HG03439 (cell line): ENCODE data around the gene NFAM1.

Experiments used
- ATAC-seq: cut with Tn5 transposase; IDR thresholded peaks from one replicate; pipeline ENCODE4 v1.9.1; 2021; ENCODE audit warnings: mild to moderate bottlenecking, moderate library complexity; ENCODE audit not compliant: unreplicated experiment

Gene NFAM1

GRCh38 chr22:42416671-42417230 is 15.5 kb downstream of the NFAM1 start:
- no peak for ATAC-seq

GRCh38 chr22:42414565-42415303 is 17.5 kb downstream of the NFAM1 start:
- ATAC-seq: no peak

- ATAC-seq: no peak
Measured at GRCh38 chr22:42414021-42414420, 18.2 kb downstream of the NFAM1 start.

DNA sequence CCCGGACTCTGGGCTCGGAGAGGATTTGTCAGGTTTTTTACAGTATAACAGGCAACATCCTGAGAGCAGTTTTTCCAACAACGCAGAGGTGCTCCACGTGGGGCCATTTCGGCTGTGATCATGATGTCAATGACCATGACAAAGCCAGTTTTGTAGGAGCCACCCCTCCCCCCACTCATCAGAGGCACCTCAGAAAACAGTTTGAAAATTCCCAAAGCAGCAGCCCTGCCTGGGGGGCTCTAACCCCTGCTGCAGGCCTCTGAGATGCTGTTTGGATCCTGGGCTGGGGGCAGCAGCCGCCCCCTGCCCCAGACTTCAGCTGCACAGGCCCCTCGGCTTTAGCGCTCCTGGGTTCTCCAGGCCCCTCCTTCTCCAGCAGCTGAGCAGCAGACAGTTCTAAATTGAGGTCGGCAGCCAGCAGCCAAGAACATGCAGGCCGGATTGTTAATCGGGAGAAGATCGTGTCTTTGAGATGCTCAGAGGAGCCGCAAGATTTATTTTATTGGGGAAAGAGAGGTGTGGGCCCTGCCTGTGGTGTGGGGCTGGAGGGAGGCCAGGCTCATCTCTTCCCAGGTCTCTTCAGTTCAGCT is 19.4 kb downstream of the NFAM1 start:
- no peak for ATAC-seq

GRCh38 chr22:42410708-42411107 is 21.5 kb downstream of the NFAM1 start:
- no peak for ATAC-seq

GRCh38 chr22:42408810-42409529 is 23.2 kb downstream of the NFAM1 start:
- no peak for ATAC-seq

DNA sequence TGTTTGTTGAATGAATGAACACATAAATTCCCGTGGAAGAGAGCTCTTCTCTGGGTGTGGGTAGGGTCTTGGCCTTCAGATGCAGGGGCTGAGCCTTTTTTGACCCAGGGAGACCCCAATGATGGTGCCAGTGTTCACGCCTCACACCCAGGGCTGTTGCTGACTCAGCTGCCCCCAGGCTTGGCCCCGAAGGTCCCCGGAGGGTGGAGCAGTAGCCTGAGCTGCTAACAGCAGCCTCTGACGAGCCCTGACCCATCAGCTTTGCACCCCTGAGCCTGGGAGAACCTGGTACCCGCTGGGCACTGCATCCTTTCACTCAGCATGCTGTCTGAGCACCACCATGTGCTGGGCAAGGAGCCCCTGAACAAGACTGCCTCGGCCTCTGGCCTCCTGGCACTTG is 23.9 kb downstream of the NFAM1 start:
- ATAC-seq: no peak

- ATAC-seq: no peak
Measured at GRCh38 chr22:42404266-42404665, 27.9 kb downstream of the NFAM1 start.

DNA sequence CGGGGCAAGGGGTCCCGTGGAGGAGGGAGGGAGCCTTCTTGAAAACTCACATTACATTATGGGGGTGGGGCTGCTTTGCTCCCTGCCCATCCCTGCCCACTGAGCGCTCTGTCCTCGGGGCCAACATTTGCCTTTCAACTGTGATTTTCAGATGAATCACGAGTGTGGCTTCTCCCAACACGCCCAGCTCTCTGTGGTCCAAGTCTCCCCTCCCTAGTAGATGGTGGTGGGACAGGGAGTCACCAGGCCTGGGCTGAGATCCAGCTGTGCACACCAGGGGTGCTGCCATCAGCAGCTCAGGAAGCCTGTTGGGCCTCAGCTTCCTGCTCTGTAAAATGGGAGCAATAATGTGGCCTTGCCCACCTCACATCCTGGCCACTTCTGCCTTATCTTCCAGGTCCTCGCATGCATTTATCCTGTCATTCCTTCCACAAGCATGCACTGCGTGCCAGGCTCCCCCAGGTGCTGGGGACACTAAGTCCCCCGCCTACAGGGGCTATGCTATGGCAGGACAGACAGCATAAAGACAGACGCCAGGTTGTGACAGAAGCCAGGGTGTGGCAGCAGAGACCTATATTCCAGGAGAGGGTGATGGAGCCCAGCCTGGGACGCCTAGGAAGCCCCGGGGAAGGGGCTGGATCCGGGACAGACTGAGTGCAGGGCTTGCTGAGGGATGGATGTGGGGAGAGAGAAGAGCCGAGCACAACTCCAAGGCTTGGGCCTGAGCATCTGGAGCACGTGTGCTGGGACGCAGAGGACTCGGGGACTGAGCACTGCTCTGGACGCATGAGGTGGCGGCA is 30.5 kb downstream of the NFAM1 start:
- ATAC-seq: no peak

- ATAC-seq: no peak
Measured at GRCh38 chr22:42400811-42401534, 31.2 kb downstream of the NFAM1 start.

DNA sequence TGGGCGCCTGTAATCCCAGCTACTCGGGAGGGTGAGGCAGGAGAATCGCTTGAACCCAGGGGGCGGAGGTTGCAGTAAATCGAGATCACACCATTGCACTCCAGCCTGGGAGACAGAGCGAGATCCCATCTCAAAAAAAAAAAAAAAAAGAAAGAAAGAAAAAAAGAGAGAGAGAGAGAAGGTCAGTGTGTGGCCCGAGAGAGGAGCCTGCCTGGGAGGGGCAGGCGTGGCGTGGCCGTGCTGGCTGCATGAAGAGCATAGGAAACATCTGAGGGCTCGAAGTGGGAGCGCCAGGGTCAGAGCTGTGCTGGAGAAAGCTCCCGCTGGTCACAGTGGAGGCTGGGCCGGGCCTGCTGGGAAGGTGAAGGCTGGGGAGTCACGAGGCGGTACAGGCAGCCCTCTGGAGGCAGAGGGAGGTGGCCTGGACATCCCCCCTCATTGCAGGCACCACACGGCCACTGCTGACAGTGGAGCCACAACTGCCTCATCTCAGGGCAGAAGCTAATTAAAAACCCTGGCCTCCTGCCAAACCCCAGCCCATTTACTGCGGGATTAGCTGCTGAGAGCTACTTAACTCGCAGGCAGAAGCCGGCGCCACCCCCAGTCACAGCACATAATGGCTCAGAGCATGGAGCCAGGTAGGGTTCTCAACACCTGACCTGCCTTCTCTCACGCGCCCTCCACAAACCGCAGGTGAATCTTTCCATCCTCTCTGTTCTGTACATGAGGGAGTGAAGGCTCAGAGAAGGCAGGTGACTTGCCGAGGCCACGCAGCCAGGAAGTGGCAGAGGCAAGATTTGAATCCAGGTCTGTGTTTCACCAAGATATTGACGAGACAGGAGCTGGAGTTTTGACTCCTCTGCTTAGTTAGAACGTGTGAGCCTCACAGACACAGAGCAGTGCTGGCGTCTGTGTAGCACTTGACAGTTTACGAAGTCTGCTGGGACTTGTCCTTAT is 32.6 kb downstream of the NFAM1 start:
- ATAC-seq: no peak

- no peak for ATAC-seq
Measured at GRCh38 chr22:42397332-42398249, 34.6 kb downstream of the NFAM1 start.

GRCh38 chr22:42396621-42397331 is 35.4 kb downstream of the NFAM1 start:
- no peak for ATAC-seq

DNA sequence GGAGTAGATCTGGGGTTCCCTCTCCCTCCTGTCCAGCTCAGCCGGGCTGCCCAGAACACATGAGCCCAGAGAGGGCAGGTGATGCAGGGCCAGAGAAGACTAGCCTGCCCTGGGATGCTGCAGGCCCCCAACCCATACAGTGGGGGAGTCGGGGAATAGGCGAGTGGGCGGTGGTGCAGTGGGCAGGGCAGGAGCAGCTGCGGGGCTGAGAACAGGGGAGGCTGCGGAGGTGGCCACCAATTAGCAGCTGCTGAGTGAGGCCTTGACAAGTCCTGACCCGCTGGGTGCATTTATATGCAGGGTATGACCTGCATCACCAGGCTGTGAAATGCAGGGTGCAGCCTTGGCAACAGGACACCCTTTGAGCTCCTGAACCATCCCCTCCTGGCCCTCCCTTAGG is 43.1 kb downstream of the NFAM1 start:
- ATAC-seq: no peak

DNA sequence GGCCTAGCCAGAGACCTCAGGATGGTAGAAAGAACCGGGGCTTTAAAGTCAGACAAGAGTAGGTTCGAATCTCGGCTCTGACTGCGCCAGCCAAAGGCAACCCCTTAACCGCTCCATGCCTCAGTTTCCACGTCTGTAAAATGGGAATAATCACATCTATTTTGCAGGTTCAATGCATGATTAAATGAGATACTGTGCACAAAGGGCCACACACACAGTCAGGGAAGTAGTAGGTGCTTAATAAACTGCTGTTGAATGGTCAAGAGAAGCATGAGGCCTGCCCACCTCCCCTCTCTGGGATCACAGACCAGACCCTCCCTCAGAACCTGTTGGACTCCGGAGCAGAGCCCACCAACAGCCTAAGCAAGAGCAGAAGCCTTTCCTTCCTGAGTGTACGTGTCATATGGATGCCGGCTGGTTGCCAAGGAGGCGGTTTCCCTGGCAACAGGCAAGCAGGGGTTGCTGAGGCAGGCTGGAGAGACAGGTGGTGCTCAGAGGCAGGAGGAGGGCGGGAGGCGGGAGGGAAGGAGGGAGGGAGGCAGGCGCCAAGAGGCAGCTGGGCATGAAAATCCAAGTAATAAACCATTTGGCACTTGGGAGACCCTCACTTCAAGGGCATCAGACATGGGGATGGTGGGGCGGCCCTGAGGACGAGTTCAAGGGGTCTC is 43.9 kb downstream of the NFAM1 start:
- no peak for ATAC-seq

DNA sequence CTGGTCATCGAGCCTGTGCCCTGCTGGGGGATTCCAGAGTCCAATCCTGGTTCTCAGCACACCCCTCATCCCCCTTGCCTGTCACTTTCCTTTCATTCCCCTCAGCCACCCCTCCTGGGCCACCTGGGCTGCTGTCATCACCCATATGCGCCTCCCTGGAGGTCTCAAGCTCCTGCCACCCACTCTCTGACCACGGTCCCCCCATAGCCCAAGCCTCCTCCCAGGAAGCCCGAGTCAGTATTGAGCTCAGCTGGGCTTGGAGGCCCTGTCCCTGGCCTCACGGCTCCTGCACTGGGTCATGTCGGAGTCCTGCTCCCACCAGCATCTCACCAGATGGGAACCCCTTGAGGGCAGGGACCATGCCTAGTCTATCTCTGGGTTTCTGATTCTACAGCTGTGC is 44.6 kb downstream of the NFAM1 start:
- ATAC-seq: no peak

DNA sequence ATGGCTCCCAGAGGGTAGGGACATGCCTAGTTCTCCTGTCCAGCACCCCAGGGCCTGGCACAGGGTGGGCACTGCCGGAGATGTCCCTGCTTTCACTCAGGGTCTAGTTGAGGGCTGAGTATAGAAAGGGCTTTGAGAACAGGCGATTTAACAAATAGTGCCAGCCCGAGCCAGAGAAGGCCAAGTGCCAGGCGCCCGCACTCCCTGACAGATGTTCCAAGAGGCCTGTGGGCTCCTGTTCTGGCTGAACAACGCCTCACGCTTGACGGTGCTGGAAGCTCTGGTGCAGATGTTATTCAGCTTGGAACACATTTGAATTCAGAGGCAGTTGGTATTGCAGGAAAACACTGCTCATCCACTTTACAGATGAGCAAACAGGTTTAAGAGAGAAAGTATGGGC is 46.5 kb downstream of the NFAM1 start:
- ATAC-seq: no peak
